ENCODE results near the gene PLIN1. TPM values are rescaled to one million over a fixed set of nuclear protein-coding genes. Genes with fewer than 3 reads are reported as not detected.

The PLIN1 gene
- total RNA-seq, 1 experiment from 2014 or later = not detected

Other genes starting within 250 kb of the PLIN1 start
- gene RHCG, start 182.8 kb downstream of the PLIN1 start, total RNA-seq (2014; rRNA removed; shearing (Covaris generic)) = not detected in 2 replicates
- 24.9 and 27.2 TPM in 2 replicates for gene TICRR, start 103.9 kb downstream of the PLIN1 start, total RNA-seq (2014; rRNA removed; shearing (Covaris generic))
- 5.0 TPM in 2 replicates for gene KIF7, start 23.9 kb downstream of the PLIN1 start, total RNA-seq (2014; rRNA removed; shearing (Covaris generic))
- 1.4 and 2.0 TPM in 2 replicates for gene PEX11A, start 11.4 kb upstream of the PLIN1 start, total RNA-seq (2014; rRNA removed; shearing (Covaris generic))
- gene WDR93, start 11.4 kb upstream of the PLIN1 start, total RNA-seq (2014; rRNA removed; shearing (Covaris generic)) = not detected in 2 replicates
- not detected in 2 replicates for gene MESP1, start 71.9 kb upstream of the PLIN1 start, total RNA-seq (2014; rRNA removed; shearing (Covaris generic))
- not detected in 2 replicates for gene MESP2, start 97.0 kb upstream of the PLIN1 start, total RNA-seq (2014; rRNA removed; shearing (Covaris generic))
- 0.28 and 0.77 TPM in 2 replicates for gene ANPEP, start 135.5 kb upstream of the PLIN1 start, total RNA-seq (2014; rRNA removed; shearing (Covaris generic))
- 46.1 and 53.4 TPM in 2 replicates for gene AP3S2, start 214.6 kb upstream of the PLIN1 start, total RNA-seq (2014; rRNA removed; shearing (Covaris generic))
- 2.4 and 2.8 TPM in 2 replicates for gene ARPIN, start 233.6 kb upstream of the PLIN1 start, total RNA-seq (2014; rRNA removed; shearing (Covaris generic))

Data from SJCRH30 (cell line).